Left ventricle myocardium inferior (tissue), 1 donor: ENCODE results near the gene TPRA1. TPM values are rescaled to one million over a fixed set of nuclear protein-coding genes. Genes with fewer than 3 reads are reported as not detected.

Source experiments
- DNase-seq: peaks from one replicate; pipeline ENCODE4 v3.0.0-alpha.2; 2020
- H3K27ac ChIP-seq: fragments of 200-600 bp; replicated peaks from 2 replicates; pipeline ENCODE4 v1.8.0; 2021
- H3K27me3 ChIP-seq: fragments of 200-600 bp; 2 replicates; pipeline ENCODE4 v1.8.0; 2021; ENCODE audit warnings: low read depth
- H3K36me3 ChIP-seq: fragments of 200-600 bp; 2 replicates; pipeline ENCODE4 v1.8.0; 2021
- H3K4me1 ChIP-seq: fragments of 200-600 bp; 2 replicates; pipeline ENCODE4 v1.8.0; 2021
- H3K4me3 ChIP-seq: fragments of 200-600 bp; 2 replicates; pipeline ENCODE4 v1.8.0; 2021; ENCODE audit warnings: mild to moderate bottlenecking, moderate library complexity
- H3K9me3 ChIP-seq: fragments of 200-600 bp; replicated peaks from 2 replicates; pipeline ENCODE4 v1.8.0; 2021
- intact Hi-C: fragments of 100-400 bp; cut with micrococcal nuclease; formaldehyde crosslinking; loops from one replicate; pipeline ENCODE4 v1.11.0; 2022
- total RNA-seq: library from RNA; stranded (reverse); fragmentation: NEBNext Ultra II Directional; extraction: Animal tissue kit (Norgen Biotek cat#: 25700); gene quantifications from one replicate; pipeline ENCODE4 v1.2.1, GENCODE V29; 2021
- TF ChIP-seq, protein P1 (sequence below): fragments of 200-600 bp; IDR thresholded peaks from 2 replicates; pipeline ENCODE4 v1.8.0; 2021; ENCODE audit warnings: antibody characterized with exemption, mild to moderate bottlenecking, borderline replicate concordance
- donor health status: DM: no; HTN: yes; CAD: no; lungs with severe emphysema.

TPRA1 gene
- total RNA-seq, 1 donor from 2014 or later: 17.4 TPM

- H3K9me3 ChIP-seq: no peaks in the 10 kb centered on the region
- TF ChIP-seq, protein P1, sequence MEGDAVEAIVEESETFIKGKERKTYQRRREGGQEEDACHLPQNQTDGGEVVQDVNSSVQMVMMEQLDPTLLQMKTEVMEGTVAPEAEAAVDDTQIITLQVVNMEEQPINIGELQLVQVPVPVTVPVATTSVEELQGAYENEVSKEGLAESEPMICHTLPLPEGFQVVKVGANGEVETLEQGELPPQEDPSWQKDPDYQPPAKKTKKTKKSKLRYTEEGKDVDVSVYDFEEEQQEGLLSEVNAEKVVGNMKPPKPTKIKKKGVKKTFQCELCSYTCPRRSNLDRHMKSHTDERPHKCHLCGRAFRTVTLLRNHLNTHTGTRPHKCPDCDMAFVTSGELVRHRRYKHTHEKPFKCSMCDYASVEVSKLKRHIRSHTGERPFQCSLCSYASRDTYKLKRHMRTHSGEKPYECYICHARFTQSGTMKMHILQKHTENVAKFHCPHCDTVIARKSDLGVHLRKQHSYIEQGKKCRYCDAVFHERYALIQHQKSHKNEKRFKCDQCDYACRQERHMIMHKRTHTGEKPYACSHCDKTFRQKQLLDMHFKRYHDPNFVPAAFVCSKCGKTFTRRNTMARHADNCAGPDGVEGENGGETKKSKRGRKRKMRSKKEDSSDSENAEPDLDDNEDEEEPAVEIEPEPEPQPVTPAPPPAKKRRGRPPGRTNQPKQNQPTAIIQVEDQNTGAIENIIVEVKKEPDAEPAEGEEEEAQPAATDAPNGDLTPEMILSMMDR: no peak
- DNase-seq: no peak
- H3K27me3 ChIP-seq: peaks cover 44% of the 10 kb centered on the region
- no peak overlapping the region for H3K4me3 ChIP-seq
- intact Hi-C loops: no loop called here
- no peaks in the 10 kb centered on the region for H3K36me3 ChIP-seq
- H3K4me1 ChIP-seq: peaks cover 7% of the 10 kb centered on the region
- H3K27ac ChIP-seq: no peak overlapping the region
Observed at GRCh38 chr3:127634653-127635052, 44.1 kb upstream of the TPRA1 start.

- no peak overlapping the region for H3K4me3 ChIP-seq
- TF ChIP-seq, protein P1: no peak
- intact Hi-C loops: no loop called here
- no peak for DNase-seq
- H3K36me3 ChIP-seq: no peaks in the 10 kb centered on the region
- H3K27me3 ChIP-seq: peaks cover 47% of the 10 kb centered on the region
- no peaks in the 10 kb centered on the region for H3K9me3 ChIP-seq
- H3K27ac ChIP-seq: no peak overlapping the region
- H3K4me1 ChIP-seq: peaks cover 11% of the 10 kb centered on the region
Observed at GRCh38 chr3:127632035-127632820, 41.7 kb upstream of the TPRA1 start.

DNA sequence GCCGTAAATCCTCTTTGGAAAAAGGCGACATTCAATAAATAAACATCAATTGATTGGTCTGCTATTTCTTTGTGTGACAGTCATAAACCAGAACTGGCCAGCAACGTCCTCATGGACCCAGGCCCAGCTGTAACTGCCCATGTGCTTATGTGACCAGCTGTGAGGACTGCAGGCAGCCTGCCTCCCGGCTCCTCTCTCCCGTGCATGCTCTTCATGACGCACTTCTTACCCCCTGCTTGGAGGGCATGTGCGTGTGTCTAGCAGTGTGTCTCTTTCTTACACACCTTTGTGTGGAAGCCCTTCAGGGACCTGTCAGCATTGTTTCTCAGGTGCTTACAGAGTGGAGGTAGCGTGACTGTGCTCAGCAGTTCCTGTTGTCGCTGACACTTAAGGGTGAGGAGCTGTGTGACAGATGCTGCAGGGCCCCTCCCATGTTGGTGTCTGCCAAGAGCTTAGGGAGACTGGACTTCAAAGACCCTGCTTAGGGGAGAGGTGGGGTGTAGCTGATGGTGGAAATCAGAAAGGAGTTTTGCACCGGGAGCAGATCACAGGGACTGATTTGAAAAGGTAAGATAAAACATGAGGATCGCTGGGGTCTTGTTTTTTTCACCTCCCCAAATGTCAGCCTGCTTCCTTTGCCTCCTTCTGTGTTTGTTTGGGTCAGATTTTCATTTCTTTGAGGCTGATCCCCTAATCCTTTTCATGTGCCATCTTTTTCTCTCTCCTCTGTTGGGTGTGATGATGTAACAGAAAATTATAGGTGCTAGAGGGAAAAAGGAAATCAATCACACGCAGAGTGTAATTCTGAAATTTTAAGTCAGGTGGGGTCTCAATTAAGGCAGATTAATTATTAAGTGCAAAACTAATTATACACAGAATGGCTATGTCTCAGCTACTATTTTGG is 40.5 kb upstream of the TPRA1 start:
- Histone ChIP-seq H3K27me3 (peaks cover 38% of the 10 kb centered on the region), H3K4me3 (no peak overlapping the region), H3K4me1 (peaks cover 11% of the 10 kb centered on the region), H3K27ac (no peak overlapping the region), H3K36me3 (no peaks in the 10 kb centered on the region), H3K9me3 (no peaks in the 10 kb centered on the region)
- intact Hi-C loops: no loop called here
- TF ChIP-seq, protein P1: no peak
- no peak for DNase-seq

DNA sequence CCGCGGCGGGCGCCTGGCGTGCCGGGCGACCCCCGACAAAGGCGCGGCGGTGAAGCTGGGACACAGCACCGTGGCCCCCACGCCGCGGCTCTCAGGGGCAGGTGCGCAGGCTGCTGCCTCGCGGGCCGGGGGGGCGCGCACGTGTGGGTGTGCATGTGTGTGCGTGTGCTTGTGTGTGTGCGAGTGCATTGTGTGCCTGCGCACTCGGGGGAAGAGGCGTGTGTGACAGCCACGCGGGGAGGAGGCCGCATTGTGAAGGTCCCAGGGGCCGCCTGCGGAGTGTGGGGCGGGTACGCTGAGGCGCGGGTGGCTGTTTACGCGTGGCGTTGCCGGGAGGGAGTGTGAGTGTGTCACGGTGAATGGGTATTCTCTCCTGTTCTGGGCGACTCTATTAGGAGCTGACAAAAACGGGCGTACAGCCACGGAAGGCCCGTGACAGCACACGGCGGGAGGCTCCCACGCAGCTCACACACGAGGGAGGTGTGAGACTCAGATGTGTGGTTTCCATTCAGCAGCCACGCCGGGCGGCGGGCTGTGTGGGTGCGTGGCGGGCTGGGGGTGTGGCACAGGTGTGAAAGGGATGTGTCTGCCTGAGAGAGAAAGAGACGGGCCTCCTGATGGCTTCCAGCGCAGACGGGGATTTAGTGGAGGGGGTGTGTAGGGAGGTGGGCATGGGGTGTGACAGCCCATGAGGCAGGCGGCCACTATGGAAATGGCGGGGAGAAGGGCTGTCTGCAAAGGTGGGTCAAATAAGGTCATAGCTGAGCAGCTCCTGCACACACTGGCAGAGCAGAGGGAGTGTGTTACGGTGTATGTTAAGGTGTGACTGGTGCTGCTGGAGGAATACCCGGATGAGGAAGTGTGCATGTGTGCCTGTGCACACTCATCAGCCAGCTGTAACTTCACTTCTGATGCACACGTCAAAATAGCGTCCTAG is 39.2 kb upstream of the TPRA1 start:
- intact Hi-C loops: no loop called here
- H3K36me3 ChIP-seq: no peaks in the 10 kb centered on the region
- H3K4me1 ChIP-seq: peaks cover 11% of the 10 kb centered on the region
- H3K4me3 ChIP-seq: peak overlapping the region; percentile 69
- H3K27me3 ChIP-seq: peaks cover 38% of the 10 kb centered on the region
- no peak overlapping the region for H3K27ac ChIP-seq
- TF ChIP-seq, protein P1: no peak
- no peak for DNase-seq
- H3K9me3 ChIP-seq: no peaks in the 10 kb centered on the region
